HEK293 (cell line): Measurements from ENCODE around the gene CD300LF.

Experiments used
- CTCF ChIP-seq: fragments of 450-650 bp; formaldehyde crosslinking; IDR thresholded peaks from 2 replicates; pipeline ENCODE4 v1.5.1; 2016; ENCODE audit warnings: missing biosample characterization, missing genetic modification characterization
- GLI4 ChIP-seq: fragments of 450-650 bp; formaldehyde crosslinking; IDR thresholded peaks from 2 replicates; pipeline ENCODE4 v1.5.1; 2016; ENCODE audit warnings: missing biosample characterization, missing genetic modification characterization
- KLF9 ChIP-seq: fragments of 450-650 bp; formaldehyde crosslinking; IDR thresholded peaks from 2 replicates; pipeline ENCODE4 v1.5.1; 2016; ENCODE audit warnings: missing biosample characterization, missing genetic modification characterization, low read depth
- SP2 ChIP-seq: fragments of 450-650 bp; formaldehyde crosslinking; IDR thresholded peaks from 2 replicates; pipeline ENCODE4 v1.5.1; 2016; ENCODE audit warnings: missing biosample characterization, missing genetic modification characterization
- ZNF561 ChIP-seq: fragments of 450-650 bp; IDR thresholded peaks from 2 replicates; pipeline ENCODE4 v1.5.1; 2018; ENCODE audit warnings: missing biosample characterization, missing genetic modification characterization, borderline replicate concordance

GRCh38 chr17:74686761-74687160, 26.0 kb downstream of the CD300LF start:
- no peak for TF ChIP-seq ZNF561 (tag by site-specific recombination)
- no peak for TF ChIP-seq KLF9 (tag by site-specific recombination)
- TF ChIP-seq CTCF (tag by site-specific recombination), result no peak
- TF ChIP-seq GLI4 (tag by site-specific recombination), result no peak
- no peak for TF ChIP-seq SP2 (tag by site-specific recombination)
